GM18519 (cell line): Measurements from ENCODE around the gene SYCP2L.
A peak's percentile ranks its signal among the peaks of the same experiment; 100 is the strongest.
"Not testable (repeated sequence)": the region's sequence is repeated elsewhere in the genome, so short reads cannot be mapped to it uniquely, and the experiment has no call there.

Source experiments
- ATAC-seq: cut with Tn5 transposase; IDR thresholded peaks from one replicate; pipeline ENCODE4 v1.9.1; 2021; ENCODE audit warnings: mild to moderate bottlenecking, moderate library complexity; ENCODE audit not compliant: unreplicated experiment, low FRiP score

The SYCP2L gene

DNA sequence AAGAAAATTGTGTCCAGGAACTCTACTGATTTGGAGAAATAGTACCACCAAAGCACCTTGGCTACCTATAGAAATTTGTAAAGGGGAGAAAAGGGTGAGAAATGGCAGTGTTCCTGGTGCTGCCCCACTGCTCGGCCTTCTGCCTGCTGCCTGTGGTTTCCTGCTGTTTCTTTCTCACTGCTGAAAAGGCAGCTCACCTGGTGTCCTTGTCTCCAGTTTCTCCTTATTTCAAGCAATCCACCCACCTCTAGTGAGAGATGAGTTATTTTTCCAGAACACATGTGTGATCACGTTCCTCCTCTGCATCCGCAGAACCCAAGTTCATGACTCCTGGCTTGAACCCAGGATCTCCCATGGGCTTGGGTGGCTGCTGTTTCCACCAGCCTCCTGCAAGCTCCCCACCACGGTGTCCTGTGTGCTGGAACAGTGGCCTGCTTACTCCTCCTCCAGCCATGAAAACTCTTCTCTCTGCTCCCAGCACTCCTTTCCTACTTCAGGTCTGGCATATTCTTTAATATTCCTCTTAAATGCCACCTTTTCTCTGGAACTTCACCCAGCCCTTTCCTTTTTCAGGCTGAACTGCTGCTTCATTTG is 108.4 kb downstream of the SYCP2L start:
- ATAC-seq: no peak

GRCh38 chr6:10999994-11000393 is 113.1 kb downstream of the SYCP2L start:
- no peak for ATAC-seq

DNA sequence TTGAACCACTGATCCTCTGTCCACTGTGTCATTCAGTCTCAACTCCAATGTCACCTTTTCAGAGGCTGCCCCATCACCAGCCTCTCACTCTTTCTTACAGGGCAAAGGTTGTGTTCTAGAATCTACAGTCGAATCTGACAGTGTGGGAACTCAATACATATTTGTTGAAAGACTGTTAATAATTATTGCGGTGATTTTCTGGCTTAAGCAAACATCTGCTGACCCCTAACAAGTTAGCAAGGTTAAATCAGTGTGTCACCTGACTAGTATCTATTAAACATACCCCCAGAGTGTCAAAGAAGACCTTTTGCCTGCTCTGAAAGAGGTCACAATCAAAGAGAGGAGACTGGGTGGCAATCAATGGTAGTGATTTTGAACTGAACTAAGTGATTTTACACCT is 115.3 kb downstream of the SYCP2L start:
- no peak for ATAC-seq

- ATAC-seq: not testable (repeated sequence)
These were observed 116.4 kb downstream of the SYCP2L start for GRCh38 chr6:11003297-11003696.

- no peak for ATAC-seq
These were observed 119.2 kb downstream of the SYCP2L start for GRCh38 chr6:11006061-11006460.

- no peak for ATAC-seq
These were observed 121.1 kb downstream of the SYCP2L start for GRCh38 chr6:11007715-11008608.

DNA sequence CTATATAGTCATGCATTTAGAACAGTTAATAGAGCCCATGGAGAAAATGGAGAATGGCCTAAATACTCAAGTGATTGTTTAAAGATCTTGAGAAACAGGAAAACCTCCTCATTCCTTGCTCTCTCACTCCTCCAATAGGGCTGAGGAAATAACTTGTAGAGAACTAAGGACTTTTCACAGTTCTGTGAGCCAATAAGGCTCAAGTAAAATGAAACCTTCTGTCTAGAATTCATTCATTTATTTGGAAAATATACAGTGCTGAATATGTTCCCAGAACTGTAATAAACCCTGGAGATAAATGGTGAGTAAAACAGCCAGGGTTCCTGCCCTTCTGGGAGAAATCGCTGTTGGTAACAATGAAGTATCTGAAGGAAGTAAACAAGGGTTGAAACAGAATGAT is 122.0 kb downstream of the SYCP2L start:
- no peak for ATAC-seq

DNA sequence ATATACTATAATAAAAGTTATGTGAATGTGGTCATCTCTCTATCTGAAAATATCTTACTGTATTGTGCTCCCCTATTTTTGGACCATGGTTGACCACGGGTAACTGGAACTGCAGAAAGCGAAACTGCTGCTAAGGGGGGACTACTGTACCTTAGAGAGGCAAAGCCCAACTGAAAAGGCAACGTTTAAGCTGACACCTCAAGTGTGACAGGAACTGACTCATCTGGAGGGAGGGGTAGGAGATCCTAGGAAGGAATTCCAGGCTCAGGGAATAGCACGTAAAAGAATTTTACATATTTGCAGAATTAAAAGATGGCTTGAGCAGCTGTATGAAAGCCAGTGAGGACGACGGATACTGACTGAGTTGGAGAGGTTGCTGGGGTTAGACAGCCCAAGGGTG is 122.5 kb downstream of the SYCP2L start:
- ATAC-seq: peak; percentile 52

GRCh38 chr6:11011787-11012234 is 125.0 kb downstream of the SYCP2L start:
- ATAC-seq: no peak

- ATAC-seq: no peak
These were observed 125.5 kb downstream of the SYCP2L start for GRCh38 chr6:11012295-11012754.

DNA sequence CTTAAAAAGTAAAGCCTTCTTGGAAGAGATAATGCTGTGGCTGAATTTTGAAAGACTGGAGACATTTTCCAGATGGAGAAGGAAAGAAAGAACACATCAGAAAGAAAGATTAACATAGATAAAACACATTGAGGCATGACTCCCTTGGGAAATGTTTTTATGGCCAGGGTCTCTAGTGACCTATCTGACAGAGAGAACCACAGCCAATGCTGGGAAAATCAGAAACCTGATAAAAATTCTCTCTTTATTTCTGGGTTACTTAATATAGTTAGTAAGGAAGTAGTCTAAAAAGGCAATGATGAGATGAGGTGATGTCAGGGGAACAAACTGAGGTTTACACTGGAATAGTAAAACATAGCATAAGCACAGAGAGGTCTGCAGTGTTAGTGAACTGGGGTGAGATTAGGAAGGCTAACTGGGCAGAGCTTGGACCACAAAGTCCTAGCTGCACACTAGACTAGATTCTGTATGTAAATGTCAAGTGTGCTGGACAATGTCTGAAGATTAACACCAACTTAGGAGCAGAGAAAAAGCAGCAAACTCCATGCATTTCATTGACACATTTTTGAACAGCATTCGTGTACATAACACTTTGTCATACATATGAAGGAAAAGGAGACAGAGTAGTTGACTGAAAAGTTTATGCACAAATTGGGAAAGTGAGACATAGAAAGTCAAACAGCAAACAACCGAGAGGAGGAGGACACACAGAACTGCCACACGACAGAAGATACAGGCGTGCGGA is 126.3 kb downstream of the SYCP2L start:
- no peak for ATAC-seq

DNA sequence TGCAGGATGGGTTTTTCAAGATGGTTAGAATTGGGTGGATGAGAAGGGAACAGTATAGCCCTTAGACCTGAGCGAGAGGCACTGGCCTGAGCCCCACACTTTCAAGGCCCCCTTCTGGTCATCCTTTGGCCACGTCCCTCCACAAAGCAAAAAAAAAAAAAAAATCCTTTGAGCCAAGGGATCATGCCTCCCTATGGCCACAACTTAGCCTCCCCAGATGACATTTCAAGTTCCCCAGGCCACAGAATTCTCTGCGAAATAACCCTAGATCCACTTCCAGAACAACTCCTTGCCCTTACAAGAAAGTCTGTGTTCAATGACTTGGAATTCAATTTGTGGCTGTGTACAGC is 126.8 kb downstream of the SYCP2L start:
- ATAC-seq: no peak

DNA sequence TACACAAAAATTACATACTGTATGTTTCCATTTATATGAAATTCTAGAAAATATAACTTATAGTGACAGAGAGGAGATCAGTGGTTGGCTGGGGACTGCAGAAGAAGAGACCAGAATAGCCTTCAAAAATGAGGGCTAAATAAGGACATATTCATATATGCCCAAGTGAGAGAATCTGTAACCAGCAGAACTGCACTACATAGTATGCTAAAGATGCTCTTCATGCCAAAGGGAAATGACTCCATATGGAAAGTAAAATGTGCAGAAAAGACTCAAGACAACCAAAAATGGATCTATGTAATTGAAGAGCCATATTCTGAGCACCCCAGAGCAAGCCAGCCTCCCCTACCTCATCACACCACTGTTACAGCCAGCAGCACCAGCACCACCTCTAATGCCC is 128.2 kb downstream of the SYCP2L start:
- no peak for ATAC-seq

DNA sequence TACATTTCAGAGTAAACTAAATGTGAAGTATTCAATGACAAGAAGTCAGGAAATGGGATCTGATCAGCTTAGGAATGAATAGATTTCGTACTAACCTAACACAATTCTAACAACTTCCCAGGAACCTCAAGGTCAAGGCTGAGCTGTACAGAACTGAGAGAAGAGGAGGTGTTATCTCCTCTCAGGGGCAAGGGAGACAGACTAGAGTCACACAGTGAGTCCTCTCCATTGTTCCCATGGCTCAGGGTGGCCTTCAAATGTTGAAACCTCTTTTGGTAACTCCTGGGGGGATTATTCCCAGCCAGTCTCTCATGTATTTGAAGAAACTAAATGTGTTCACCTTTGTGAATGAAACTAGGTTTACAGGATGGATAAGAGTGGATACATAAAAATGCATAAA is 129.6 kb downstream of the SYCP2L start:
- no peak for ATAC-seq

- no peak for ATAC-seq
These were observed 130.2 kb downstream of the SYCP2L start for GRCh38 chr6:11017090-11017489.

GRCh38 chr6:11018225-11018624 is 131.4 kb downstream of the SYCP2L start:
- ATAC-seq: no peak

DNA sequence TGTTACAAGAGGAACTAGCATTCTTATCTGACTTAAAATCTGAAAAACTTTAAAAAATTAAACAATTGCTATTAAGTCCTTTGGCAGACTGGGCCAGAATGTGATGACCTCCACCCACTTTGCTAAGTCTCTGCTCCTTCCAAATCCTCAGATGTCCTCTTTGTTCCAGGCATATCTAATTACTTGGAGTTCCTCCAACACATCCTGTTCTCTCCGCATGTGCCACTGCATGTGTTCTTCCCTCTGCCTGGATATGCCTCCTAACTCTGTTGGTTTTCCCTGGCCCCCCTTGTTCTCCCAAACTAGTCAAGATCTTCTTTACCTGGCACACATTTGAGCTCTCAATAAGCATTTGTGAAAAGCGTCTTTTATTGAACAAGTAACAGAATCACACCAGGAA is 134.2 kb downstream of the SYCP2L start:
- no peak for ATAC-seq

DNA sequence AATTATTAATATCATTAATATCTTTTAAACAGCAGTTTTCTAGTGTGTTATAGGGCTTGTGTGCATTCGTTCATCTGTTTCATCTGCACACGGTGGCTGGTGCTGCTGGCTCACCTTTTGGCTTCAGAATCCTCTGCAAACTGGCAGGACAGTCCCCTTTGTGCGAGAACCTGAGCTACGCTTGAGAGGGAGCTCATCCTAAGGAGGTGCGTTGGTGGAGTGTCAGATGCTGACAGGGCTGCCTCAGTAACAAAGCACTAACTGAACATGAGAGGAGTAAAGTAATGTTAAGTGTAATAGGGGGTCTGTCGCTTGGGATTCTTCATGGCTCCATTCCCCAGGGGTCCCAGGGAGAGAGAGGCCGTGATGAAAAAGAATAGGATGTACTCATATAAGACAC is 134.9 kb downstream of the SYCP2L start:
- ATAC-seq: no peak

DNA sequence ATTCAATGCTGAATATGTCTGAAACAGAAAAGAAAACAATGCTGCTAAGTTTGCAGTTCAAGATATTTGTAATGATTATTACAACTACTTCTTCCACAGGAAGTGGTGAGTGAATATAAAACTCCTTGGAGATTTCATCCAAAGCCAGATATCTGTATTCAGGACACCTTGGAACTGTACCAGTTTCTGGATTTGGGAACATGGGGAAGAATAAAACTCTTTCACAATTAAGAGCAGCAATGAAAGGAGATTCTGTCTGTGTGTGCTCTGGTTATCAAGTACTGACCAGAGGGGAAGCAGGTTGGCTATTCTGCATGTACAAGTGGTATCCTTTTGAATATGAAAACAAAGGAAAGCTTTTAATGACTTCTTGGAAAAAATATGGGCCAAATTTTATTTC is 136.2 kb downstream of the SYCP2L start:
- ATAC-seq: no peak
